Activated T-cell treated with anti-CD3 and anti-CD28 coated beads for 4 hours (primary cell): ENCODE measurements around the gene PGS1.
"Not testable (repeated sequence)": the region's sequence is repeated elsewhere in the genome, so short reads cannot be mapped to it uniquely, and the experiment has no call there.

Experiments used
- DNase-seq: peaks from one replicate; pipeline ENCODE4 v3.0.0-alpha.2; 2020

The PGS1 gene

DNA sequence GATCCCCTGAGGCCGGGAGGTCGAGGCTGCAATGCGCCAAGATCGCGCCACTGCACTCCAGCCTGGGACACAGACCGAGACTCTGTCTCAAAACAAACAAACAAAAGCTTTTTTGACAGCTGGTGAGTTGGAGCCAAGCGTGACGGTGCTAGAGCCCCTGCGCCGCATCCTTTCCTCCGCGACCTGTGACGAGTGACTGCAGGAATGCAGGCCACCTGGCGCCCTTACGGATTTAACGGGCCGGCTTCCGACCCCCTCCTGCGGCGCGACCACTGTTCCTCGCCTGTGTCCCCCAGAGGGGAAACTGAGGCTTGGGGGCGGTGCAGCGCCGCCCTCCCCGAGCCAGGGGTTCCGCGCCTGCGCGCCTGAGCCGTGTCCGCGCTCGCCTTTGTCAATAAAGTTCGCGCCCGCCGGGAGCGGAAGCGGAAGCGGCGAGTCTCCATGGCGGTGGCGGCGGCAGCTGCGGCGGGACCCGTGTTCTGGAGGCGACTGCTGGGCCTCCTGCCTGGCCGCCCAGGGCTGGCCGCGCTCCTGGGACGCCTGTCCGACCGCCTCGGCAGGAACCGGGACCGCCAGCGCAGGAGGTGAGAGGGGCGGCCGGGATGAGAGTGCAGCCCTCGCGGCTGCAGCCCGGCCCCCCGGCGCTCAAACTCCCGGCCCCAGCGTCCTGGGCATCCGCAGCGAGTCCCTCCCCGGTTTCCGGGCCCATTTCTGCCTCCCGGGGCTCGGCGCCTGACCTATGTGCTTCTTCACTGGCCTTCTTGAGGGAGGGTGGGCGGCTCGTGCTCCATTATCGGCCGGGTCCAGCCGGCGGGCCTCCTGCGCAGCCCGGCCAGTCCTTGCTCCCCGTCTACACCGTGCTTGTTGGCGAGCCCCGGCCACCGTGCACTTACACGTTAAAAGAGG lies at the start of gene PGS1:
TSS of gene PGS1 (plus strand) at position 425 of the 906 bp plus-strand sequence. CDS start at position 442, 17 bp downstream.
- peak; percentile 73 for DNase-seq

DNA sequence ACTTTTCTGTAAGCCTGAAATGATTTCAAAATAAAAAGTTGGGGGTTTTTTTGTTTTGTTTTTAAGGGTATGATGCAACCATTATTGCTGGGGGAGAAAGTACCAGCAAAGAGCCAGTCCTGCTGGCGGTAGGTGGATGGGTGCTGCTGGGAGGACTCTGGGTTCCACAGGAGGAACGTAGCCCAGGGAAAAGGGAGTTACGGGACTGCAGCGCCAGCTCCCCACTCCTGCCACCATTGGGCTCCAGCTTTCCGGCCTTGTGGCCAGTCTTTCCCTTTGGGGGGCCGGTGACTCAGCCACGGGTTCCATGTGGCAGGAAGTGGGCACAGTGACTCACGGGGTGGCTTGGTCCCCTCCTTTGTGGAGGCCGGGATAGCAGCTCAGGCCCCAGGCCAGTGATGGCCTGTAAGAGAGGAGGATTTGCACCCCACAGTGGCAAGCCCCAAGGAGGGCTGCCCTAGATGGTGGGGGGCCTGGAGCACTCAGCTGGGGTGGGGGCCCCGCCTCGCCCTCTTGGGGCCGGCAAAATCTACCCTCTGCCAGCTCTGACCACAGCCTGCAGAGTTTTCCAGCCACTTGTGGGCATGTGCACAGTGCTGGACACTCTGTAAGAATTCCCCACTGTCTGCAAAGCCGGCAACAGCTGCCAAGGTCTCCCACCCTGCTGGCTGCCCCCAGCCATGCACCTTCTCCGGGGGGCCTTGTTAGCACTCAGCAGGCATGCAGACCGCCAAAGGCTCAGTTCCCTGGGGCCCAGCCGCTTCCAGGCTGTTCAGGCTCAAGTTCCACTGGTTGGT lies 49.0 kb upstream of the PGS1 start:
- no peak for DNase-seq

GRCh38 chr17:78330570-78331224 lies 47.8 kb upstream of the PGS1 start:
- no peak for DNase-seq

DNA sequence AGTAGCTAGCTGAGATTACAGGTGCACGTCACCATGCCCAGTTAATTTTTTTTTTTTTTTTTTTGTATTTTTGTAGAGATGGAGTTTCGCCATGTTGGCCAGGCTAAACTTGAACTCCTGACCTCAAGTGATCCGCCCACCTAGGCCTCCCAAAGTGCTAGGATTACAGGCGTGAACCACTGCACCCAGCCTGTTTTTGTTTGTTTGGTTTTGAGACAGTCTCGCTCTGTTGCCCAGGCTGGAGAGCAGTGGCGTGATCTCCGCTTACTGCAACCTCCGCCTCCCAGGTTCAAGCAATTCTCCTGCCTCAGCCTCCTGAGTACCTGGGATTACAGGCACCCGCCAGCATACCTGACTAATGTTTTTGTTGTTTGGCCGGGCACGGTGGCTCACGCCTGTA lies 47.1 kb upstream of the PGS1 start:
- DNase-seq = not testable (repeated sequence)

DNA sequence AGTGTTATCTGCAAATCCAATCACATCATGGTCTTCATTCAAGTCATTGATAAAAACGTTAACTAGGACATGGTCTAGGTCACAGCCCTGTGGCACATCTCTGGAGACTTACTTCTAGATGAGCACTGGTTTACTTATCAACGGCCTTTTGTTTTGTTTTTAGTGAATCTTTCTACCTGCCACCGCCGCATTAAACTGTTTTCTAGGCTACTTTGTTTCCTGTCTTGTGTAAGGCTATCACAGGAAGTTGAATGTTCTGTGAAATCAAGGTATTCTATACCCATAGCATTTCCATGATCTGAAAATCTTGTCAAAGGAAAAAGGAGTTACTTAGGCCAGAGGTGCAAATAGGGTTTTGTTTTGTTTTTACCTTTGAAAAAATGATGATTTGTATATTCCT lies 45.5 kb upstream of the PGS1 start:
- no peak for DNase-seq

- no peak for DNase-seq
Observed at GRCh38 chr17:78335209-78335608, 43.2 kb upstream of the PGS1 start.

DNA sequence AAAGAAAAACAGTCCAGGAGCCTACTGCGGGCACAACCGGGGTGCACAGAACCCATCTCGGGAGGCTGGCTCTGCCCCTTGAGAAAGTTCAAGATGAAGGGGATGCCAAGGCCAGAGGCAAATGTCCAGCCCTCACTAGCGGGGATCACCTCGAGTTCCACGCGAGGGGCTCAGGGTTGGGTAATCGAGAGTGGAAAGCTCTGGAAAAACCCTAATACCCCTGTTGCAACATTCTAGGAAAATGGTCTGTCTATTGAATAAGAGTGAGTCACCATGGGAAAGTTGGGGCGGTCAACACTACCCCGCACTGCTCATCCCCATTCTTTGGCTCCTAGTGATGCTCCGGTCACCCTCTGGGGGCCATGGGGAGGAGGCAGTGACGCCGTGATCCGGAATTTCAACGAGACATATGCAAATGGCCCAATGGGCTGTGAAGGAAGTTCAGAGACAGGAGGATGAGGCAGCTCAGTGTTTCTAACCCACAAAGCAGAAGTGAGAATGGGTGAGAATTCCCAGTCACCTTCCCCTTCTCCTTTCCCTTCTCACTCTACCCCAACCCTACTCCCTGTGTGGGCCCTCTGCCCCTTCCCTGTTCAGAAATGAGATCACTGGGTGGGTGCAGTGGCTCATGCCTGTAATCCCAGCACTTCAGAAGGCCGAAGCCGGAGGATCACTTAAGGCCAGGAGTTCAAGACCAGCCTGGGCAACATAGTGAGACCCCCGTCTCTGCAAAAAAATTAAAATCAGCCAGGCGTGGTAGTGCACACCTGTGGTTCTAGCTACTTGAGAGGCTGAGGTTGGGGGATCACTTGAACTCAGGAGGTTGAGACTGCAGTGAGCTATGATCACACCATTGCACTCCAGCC lies 41.0 kb upstream of the PGS1 start:
- DNase-seq = no peak

DNA sequence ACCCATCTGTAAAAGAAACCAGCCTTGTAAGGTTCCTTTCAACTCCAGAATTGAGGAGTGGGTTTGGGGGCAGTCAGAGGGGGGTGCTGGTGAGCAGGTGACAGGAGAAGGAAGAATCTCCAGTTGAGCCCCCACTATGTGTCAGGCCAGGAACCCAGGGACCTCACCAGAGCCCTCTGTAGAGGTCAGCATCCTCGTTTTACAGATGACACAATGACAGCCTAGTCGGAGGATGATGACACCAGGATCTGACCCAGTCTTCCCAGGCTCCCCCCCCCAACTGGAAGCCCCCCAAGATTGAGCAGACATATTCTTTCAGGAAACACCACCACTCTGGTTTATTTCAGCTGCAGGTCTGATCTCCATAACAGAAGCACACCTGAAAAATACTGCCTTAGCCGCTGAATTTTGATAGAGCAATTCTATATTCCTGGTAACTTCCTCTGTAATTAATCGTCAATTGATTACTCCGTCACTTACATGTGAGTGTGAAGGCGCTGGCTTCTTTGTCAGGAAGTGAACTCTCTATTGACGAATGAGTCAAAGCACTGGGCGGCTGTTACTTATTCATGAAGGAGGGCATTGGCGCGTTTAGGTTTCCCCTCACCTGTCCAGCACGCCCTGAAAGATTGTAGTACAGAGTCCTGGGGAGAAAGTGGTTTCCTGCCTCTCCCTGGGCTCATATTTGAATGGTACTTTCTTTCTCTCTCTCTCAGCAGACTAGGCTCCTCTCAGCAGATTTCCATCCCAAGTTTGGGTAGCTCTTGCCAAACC lies 39.8 kb upstream of the PGS1 start:
- DNase-seq = no peak

DNA sequence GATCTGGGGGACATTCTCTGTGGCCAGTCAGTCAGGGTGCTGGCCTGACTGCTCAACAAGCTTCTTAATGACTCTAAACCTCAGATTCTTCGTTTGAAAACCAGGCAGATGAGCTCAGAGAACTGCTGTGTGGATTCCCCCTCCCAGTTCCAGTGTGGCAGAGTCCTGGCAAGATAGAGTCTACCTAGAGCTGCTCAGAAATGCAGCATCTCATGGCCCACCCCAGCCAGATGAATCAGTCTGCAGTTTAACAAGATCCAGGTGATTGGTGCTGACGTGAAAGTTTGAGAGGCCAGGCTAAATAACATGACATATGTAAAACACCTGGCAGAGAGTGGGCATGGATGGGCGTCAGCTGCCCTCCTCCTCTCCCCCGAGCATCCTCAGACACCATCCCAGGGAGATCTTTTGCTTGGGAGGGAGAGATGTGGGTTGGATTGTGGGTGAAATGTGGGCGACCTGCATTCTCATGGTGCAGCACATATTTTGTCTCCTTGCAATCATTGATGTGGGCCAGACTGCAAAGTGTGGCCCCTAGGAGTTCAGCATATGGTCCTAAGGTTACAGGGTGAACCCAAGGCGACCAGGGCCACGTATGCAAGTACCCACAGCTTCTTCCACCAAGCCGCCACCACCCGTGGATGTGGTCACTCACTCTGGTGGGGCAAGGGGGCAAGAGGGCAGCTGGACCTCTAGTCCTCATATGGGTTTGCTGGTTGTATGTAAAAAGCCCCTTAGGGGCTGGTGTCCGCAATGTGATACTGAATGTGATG lies 38.1 kb upstream of the PGS1 start:
- DNase-seq = no peak

DNA sequence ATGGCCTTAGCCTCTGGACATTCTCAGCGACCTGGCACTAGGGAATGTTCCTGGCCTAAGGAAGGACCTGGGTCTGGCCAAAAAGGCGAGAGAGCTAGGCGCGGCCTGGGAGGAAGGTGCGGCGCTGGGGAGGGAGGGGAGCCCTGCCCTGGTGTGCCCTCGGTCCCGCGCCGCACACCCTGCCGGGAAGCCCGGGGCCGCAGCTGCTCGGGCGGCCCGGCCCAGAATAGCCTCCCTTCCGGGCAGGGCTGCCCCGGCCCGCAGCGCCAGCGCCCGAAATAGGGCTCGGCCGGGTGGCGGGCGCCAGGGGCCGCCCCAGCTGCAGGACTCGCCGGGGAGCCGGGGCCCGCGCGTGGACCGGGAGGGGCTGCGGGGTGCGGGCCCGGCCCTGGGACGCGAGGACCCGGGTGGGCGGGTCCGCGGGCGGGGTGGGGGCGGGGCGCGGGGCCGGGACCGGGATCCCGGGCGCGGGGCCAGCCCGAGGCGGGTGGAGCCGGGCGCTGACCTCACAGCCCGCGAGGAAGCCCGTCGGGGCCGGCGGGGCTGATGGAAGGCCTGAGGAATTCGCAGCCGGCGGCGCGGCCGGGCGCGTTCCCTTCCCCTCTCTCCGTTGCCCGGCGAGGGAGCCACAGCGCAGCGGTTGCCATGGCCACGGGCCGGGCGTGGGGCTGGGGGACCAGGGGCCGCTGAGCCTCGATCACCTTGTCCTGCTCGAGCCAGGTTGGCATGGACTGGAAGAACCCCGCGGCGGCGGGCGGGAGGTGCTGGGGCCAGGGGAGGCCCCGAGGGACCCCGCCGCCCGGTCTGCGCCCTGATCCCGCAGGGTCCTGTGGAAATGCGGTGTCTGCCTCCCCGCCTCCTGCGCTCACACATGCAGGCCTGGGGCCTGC lies 36.6 kb upstream of the PGS1 start:
- no peak for DNase-seq

- no peak for DNase-seq
Observed at GRCh38 chr17:78342449-78343186, 35.8 kb upstream of the PGS1 start.

DNA sequence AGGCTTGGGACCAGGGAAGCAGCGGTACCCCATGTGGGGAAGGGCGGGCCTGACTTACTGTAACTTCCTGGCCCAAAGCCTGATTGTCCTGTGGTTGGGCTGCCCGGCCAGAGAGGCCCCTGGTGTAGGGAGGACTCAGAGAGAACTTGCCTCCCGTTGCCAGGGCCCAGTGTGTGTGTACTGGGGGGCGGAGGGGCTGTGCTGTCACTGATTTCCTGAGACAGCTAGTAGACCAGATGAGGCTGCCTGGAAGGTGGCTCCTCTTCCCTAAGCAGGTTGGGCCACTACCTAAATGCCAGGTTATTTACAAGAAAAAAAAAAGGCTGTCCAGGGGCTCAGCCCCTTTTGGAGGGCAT lies 35.3 kb upstream of the PGS1 start:
- DNase-seq = no peak

DNA sequence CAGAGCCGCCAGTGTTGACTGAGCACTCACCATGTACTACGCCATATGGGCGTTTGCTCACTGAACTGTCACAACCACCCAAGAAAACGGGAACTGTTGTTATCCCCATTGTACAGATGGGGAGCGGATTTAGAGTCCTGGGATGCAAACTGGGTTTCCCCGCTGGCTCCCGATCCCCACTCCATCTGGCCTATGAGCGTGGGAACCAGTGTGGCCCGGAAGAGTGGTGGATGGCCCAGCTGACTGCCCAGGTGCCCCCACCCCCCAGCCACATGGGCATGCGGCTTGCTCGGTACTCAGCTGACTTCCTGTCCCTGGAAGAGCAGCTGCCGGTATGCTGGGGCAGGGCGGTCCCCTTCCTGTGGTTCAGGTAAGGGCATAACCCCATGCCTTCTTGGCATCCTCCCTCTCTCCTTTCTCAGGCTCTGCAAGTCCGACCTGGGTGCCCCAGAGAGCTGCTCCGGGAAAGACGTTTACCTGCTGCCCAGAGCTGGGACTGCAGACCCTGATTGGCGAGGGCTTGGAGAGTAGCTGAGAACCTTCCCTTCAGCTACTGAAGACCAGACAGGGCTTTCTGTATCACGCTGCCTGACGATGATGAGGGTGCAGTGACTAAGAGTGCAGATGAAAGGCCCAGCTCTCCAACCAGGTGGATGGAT lies 34.8 kb upstream of the PGS1 start:
- DNase-seq = peak; percentile 63

DNA sequence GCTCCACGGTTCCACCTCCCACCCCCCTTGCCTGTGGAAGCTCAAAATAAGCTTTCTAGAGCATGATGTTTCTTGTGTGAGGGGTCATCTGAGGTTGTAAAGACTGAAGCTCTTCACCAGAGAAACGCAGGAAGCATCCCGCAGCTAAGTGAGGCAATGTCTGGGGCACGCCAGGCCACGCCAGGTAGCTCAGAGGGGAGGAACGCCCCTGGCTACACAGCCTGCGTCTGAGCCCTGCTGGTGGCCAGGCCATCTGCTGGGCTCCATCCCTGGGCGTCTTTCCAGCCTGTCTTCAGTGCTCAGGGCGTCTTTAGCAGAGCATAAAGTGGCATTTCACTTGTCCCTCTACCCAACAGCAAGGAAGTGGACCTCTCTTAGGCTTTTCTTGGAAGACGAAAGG lies 33.8 kb upstream of the PGS1 start:
- DNase-seq = no peak

- DNase-seq = no peak
Observed at GRCh38 chr17:78345172-78345571, 33.3 kb upstream of the PGS1 start.

- DNase-seq = no peak
Observed at GRCh38 chr17:78345791-78346494, 32.5 kb upstream of the PGS1 start.

DNA sequence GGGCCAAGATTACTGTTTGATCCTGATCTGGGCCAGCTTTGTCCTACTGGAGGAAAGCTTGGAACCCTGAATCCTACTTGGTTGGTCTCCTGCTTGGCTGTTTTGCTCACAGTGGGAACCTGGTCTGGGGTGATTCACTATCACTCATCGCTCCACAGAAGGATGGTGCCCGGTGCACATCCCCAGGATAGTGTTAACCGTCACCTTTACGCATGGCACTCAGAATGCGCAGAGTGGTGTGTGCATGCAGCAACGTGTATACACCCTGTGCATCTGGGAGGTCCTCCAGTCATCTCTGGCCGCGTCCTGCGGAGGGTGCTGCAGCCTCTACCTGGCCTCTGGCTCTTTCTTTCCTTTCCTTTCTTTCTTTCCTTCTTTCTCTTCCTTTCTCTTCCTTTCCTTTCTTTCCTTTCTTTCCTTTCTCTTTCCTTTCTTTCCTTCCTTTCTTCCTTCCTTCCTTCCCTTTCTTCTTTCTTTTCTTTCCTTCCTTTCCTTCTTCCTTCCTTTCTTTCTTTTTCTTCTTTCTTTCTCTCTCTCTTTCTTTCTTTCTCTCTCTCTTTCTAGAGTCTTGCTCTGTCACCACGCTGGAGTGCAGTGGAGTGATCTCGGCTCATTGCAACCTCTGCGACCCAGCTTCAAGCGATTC lies 31.7 kb upstream of the PGS1 start:
- DNase-seq = no peak
